DMS53 (cell line): ENCODE results near the gene GFRA1.
"Not testable (repeated sequence)": the region's sequence is repeated elsewhere in the genome, so short reads cannot be mapped to it uniquely, and the experiment has no call there.

Experiments used
- DNase-seq: peaks from one replicate; lab custom pipeline; 2025; lab: John Stamatoyannopoulos, UW

GFRA1 gene

DNA sequence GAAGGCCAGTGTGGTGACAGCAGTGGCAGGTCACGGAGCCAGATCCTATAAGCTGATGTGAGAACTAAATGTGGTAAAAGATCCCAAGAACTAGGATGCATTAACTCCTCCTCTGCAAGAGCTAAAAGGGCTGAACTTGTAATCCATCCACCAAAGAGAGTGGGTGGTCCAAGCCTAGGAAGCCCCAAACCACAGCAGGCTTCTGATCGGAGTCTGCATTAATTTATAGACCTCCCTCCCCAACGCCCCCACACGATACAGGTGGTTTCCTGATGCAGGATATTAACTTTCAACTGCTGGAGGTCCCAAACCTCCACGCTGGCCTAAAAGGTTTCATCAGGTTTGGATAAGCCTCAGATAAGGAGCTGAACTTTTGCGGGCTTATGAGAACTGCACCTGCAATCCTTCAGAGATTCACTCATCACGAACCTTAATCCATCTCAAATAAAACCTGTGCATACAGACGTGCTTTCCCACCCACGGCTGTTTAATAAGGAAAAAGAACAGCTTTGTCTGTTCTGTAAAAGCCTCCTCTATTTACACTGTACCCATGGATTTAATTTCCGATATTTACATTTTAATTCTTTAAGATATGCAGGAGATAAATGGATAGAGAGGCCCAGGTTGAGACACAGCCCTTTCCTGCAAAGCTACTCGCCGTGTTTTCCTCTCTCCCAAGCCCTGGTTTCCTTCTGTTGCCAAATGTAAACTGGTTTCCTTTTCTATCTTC is 74.9 kb downstream of the GFRA1 start:
- no peak for DNase-seq

GRCh38 chr10:116195583-116195982 is 77.4 kb downstream of the GFRA1 start:
- no peak for DNase-seq

DNA sequence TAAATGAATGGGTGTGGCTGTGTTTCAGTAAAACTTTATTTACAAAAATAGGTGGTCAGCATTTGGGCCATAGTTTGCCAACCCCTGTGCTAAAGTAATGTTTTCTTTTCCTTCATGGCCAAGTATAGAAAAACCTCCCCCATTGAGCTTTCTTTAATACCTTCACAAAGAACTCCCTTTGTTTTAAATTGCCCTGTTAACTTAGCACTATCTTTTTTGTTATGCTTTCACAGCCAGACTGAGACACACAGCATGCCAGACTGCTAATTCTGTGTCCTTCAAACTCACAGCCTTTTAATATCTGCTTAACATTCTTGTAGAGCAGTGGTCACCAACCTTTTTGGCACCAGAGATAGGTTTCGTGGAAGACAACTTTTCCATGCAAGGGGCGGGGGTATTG is 78.0 kb downstream of the GFRA1 start:
- DNase-seq, result no peak

- DNase-seq, result no peak
These were observed 78.9 kb downstream of the GFRA1 start for GRCh38 chr10:116194061-116194460.

DNA sequence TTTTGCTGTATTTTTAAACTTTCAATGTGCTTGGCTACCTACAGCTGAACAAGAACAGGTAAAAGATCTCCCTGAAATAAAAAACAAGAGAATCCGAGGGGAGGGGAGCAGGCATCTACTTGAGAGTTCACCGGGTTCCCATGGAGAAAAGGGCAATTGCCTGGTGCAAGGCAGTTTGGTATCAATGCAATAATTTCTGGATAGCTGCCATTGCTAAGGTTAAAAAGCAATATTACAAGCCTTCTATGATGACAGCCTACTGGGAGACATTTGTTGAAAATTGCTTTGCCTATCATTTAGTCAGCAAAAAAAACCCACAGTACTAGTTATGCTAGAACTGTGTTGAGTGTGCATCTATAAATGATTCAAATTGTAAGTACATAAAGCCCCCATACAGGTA is 82.1 kb downstream of the GFRA1 start:
- no peak for DNase-seq

DNA sequence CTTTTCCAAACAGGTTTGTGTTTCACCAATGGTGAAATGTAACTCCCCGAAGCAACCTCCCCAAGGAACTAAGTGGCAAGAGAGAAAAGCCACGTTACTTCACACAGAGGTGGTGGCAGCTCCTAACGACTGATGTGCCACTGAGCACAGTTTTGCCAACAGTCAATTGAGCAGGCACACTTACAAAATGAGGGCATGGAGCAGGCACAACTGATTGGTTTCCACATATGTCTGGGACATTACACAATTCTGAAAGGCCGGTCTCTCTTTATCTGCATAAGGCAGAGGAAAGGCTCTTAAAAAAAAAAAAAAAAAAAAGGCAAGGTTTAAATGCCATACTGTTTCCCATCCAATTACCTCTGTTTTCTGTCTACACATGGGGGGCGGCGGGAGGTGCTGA is 86.7 kb downstream of the GFRA1 start:
- DNase-seq, result no peak

GRCh38 chr10:116185199-116185867 is 87.7 kb downstream of the GFRA1 start:
- no peak for DNase-seq

GRCh38 chr10:116184512-116184794 is 88.6 kb downstream of the GFRA1 start:
- no peak for DNase-seq

DNA sequence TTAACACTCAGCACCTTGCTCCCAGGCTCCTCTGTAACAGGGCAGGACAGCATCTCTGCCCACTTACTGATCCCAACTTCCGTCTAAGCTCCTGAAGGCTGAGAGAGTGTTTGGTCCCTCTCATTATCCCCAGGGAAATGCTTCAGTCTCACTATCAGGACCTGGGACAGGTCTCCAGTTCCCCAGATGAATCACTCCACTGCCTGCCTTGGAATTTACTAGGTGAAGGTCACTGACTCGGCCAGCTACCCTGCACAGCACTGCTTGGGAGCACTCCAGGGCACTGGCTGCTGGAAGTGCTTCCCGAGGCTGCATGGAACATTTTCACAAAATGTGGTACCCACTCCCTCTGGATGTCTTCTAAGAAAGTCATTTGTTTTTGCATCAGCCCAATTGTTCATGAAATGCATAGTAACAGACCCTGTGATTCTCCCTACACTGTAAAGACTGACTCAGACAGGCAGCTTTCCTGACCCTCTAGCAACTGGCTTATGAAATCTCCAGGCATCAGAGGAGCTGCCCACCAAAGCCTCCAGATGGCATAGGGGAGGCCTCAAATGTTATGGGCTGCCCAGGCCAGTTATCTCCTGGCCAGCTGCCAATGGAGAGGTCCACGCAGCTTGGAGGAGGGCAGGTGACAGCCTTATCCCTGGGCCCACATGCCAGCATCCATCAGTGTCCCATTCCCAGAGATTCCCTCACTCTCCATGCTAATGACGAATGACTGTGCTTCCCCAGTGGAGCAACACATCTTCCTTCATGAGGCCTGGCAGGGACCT is 89.1 kb downstream of the GFRA1 start:
- peak; percentile 5 for DNase-seq

DNA sequence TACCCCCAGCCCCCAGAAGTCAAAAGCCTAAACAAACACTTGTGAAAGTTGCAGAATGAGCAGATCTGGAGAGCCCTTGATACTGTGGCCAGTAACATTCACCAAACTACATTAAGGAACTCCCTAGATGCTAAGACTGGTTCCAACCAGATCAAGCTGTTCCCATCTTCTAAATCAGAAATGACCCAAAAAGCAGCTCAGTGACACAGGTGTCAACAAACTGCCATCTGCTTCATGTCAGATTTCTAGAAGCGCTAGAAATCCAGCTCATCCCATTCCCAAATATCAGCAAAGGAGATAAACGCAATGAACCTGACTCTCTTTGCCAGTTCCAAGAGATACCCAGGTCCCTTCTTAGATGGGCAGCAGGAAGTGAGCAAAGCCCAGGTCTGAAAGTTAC is 90.6 kb downstream of the GFRA1 start:
- no peak for DNase-seq

GRCh38 chr10:116178086-116178605 is 94.9 kb downstream of the GFRA1 start:
- no peak for DNase-seq

GRCh38 chr10:116175231-116175630 is 97.8 kb downstream of the GFRA1 start:
- no peak for DNase-seq

DNA sequence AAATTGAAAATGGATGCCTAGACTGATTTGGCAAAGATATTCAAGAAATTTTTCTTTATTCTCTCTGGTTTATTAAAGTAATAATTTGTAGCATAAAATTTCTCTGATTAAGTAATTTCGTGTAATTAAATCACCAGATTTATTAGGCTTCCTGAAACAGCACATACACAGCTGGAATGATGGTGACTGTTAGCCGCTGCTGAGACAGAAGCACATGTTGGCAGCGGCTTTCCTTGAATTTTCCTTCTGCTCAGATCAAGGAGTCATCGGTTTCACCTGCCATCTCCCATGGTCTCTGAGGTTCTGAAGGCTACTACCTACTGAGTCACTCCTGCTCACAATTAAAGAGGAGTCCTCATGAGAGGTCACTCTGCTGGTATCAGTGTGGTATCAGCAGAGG is 101.5 kb downstream of the GFRA1 start:
- DNase-seq, result no peak

- DNase-seq, result no peak
These were observed 102.2 kb downstream of the GFRA1 start for GRCh38 chr10:116170815-116171250.

DNA sequence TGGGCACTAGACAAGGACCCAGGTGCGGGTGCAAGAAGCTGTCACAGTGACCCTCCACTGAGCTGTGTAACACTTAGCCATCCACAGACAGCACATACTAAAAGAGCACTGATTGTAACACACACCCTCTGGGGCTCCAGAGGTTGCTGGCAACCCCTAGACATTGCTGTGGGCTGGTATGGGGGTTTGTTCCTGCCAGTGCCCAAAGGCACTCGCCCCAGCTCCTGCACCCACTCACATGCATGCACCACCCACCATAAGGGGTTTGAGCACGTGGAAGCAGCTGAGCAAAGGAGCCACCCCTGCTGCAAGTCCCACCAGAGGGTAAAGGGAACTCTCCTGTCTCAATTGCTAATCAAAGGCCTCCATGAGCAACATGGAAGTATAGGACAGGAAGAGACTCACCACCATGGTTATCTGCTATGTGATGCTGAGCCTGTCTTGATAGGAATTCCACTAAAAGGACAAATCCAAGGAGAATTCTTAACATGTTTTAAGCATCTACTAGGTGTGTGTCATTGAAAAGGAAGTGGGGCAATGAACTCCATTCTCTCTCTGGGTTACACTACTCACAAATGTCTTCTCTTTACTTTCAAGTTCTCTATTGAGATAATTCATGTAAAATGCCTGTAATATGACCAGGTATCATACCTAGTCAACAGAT is 103.1 kb downstream of the GFRA1 start:
- DNase-seq, result no peak

DNA sequence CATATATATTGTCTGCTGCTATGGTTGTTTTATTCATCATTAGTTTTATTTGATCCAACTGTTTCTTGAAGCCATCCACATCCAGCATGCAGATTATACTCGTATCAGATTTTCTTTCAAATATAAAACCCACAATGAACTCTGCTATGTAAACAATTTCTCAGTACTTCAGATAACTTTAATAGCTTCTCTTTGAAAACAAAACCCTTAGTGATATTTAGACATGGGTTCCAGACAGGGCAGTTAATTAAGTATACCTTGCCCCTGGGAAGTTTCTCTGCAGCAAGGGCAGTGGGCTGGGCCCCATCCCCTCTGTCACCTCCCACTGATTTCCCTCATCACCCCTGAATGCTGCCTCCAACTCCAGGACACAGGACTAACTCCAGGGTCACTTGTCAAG is 104.3 kb downstream of the GFRA1 start:
- DNase-seq, result no peak

- no peak for DNase-seq
These were observed 104.7 kb downstream of the GFRA1 start for GRCh38 chr10:116168329-116168728.

- not testable (repeated sequence) for DNase-seq
These were observed 107.1 kb downstream of the GFRA1 start for GRCh38 chr10:116165941-116166340.

- no peak for DNase-seq
These were observed 108.7 kb downstream of the GFRA1 start for GRCh38 chr10:116164291-116164690.

DNA sequence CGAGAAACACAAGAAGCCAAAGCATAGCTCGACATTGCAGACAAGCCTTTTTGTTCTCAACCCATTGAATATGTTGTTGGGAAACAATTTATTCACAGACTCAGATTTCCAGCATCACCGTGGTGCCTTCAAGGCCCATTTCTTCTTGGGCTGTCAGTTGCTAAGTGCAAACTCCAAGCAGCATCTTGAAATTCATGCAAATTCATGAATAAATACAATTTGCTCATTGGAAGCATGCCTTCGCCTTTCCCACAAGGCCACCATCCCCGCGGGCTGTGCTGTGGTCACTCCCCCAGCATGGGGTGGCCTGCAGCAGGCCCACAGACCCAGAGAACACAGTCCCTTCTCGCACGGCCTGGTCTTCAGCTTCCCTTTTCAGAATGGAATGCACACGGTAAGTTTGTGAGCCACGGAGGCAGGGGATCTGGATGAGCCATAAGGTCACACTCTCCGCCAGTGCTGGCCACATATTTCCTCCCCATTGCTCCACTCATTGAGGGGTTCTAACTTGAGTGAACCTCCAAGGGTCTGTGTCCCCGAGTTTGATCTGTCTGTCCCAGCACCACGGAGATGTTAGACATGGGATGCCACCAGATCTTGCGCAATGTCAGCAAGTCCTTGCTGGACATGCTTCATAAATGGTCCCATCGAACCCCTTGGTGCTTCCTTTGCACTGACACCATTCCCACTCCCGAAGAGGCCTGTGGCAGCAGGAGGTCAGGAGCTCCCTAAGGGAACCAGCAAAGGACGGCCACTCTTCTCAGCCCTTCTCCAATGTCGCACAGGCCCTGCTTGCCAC is 109.5 kb downstream of the GFRA1 start:
- no peak for DNase-seq

DNA sequence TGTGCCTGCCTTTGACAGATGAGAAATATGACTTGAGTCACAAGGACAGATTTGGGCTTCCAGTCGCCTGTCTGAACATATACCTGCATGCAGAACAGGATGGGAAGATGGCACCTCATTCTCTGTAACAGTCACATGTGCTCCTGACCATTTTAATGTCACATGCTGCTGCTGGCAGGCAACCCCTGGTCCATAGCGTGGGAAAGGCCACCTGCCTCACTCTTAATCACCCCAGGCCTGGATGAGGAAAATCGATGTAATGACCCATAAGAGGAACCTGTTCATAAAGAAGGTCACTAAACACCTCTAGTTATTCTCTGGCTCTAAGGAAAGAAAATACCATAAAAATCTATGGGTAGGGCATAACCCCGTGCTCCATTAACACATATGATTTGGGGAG is 110.2 kb downstream of the GFRA1 start:
- no peak for DNase-seq

GRCh38 chr10:116160271-116160670 is 112.7 kb downstream of the GFRA1 start:
- DNase-seq, result no peak
